HuH-7 (cell line): ENCODE data around the gene PCCB.
"Not testable (repeated sequence)": the region's sequence is repeated elsewhere in the genome, so short reads cannot be mapped to it uniquely, and the experiment has no call there.

Source experiments
- DNase-seq: peaks from one replicate; pipeline ENCODE4 v3.0.0; 2011; ENCODE audit warnings: low spot score

The PCCB gene

GRCh38 chr3:136263251-136263650 lies 13.1 kb downstream of the PCCB start:
- DNase-seq: no peak

GRCh38 chr3:136266468-136267125 lies 16.5 kb downstream of the PCCB start:
- not testable (repeated sequence) for DNase-seq

DNA sequence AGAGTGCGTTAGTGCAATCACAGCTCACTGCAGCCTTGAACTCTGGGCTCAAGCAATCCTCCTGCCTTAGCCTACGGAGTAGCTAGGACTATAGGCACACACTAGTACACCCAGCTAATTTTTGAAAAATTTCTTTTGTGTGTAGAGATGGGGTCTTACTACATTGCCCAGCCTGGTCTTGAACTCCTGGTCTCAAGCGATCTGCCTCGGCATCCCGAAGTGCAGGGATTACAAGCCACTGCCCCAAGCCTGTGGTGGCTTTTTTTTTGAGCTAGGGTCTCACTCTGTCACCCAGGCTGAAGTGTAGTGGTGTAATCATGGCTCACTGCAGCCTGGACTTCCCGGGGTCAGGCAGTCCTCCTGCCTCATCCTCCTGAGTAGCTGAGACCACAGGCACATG lies 17.1 kb downstream of the PCCB start:
- no peak for DNase-seq

GRCh38 chr3:136270179-136270578 lies 20.0 kb downstream of the PCCB start:
- no peak for DNase-seq

DNA sequence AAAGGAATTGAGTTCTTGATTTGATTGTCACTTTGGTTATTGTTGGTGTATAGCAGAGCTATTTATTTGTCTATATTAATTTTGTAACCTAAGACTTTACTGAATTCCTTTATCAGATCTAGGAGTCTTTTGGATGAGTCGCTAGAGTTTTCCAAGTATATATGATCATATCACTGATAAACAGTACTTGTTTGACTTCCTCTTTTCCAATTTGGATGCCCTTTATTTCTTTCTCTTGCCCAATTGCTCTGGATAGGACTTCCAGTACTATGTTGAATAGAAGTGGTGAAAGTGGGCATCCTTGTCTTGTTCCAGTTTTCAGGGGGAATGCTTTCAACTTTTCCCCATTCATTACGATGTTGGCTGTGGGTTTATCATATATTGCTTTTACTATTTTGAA lies 21.5 kb downstream of the PCCB start:
- DNase-seq: not testable (repeated sequence)

GRCh38 chr3:136276049-136276755 lies 26.1 kb downstream of the PCCB start:
- no peak for DNase-seq

GRCh38 chr3:136277115-136277514 lies 27.0 kb downstream of the PCCB start:
- DNase-seq: no peak

DNA sequence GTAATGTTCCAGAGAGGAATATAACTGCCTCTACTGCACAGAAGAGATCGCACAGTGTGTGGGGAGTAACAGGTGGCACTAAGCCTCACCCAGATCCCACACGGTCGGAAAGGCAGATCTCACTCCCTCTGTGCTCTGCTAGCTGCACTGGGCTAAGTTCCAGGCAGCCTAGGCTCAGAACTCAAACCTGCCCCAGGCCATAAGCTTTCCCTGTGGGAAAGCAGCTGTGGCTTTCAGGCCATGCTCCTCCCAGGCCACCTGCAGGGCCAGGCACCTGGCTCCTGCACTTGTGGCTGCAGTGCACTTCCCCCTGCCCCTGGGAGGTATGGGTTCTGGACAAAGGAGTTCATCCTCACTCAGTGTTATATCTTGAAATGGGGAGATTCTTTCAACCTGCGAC lies 27.5 kb downstream of the PCCB start:
- no peak for DNase-seq

DNA sequence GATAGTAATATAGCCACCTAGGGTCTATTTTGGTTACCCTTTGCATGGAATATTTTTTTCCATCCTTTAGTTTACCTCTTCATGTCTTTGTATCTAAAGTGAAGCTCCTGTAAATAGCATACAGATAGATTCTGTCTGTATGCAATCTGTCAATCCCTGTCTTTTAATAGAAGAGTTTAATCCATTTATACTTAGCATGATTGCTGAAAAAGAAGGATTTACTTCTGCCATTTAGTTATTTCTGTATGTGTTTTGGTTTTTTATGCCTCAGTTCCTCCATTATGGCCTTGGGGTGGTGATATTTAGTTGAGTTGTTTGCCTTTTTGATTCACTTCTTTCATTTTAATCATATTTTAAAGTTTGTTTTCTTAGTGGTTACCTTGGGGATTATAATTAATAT lies 29.0 kb downstream of the PCCB start:
- DNase-seq: no peak

GRCh38 chr3:136280961-136281360 lies 30.8 kb downstream of the PCCB start:
- no peak for DNase-seq

DNA sequence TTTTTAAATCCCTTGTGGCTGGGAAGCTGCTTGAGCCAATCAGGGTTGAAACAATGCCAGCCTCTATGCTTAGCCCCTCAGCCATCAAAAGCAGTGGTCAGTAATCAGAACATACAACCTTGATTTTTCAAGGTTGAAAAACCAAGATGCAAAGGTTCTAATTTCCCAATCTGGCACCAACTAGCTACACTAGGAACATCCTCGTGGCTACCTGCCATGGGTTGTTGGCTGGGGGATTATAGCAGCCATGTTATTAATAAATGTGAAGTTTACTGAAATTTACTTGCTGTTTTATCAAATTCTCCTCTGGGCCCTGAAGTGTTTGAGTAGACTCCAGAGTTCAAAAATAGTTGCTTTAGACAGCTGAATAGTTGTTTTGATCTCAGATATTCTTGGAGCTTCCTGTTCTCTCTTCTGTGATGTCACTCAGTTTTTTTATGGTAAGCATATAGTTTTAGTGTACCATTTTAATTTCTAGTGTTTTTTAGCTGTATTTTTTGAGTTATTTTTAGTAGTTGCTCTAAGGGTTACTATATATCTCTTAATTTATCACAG lies 31.9 kb downstream of the PCCB start:
- no peak for DNase-seq

DNA sequence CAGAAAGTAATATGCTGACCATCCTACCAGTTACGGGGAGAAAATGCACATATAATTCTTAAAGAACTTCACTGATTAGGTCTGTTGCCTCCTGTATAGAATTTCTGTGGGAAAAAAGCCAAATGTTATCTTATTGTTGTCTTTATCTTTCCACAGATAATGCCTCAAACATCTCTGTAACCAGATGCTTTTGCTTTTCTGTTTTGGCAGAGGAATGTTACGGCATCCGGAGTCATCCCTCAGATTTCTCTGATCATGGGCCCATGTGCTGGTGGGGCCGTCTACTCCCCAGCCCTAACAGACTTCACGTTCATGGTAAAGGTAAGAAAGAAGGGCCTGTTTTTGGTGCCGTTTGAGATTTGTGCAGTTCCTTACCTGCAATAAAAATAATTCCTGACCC lies 33.5 kb downstream of the PCCB start:
- DNase-seq: no peak

DNA sequence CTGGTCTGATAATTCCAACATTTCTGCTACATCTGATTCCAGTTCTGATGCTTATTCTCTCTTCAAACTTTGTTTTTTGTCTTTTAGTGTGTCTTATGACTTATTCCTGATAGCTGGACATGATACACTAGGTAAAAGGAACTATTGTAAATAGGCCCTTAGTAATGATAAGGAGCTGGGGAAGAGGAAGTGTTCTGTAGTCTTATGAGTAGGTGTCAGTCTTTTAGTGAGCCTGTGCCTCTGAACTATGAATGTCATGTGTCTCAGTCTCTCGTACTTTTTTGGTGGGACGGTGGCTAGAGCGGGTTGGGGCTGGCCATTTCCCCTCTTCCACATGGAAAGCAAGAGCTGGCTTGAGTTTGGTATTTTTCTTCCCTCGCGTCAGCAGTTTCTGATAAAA lies 41.2 kb downstream of the PCCB start:
- no peak for DNase-seq

- DNase-seq: no peak
These were observed 42.4 kb downstream of the PCCB start for GRCh38 chr3:136292500-136292899.

DNA sequence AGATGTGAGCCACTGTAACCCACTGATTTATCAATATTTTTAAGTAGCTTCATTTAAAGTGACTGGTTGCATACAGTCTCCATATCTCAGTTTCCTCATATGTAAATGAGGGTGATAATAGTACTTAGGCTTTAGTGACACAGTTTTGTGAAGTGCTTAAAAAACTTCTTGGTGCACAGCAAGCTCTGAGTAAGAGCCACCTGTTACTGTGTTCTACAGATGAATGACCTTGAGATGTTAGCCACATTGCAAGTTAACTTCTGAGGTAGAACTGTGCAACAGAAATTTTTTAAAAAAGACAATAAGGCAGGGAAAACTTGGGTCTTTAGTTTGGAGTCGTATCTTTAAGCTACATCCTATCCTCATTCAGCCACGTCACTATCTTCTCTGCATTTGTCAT lies 43.1 kb downstream of the PCCB start:
- no peak for DNase-seq

- DNase-seq: no peak
These were observed 44.0 kb downstream of the PCCB start for GRCh38 chr3:136294176-136294575.

GRCh38 chr3:136296960-136297359 lies 46.8 kb downstream of the PCCB start:
- no peak for DNase-seq

GRCh38 chr3:136297826-136298225 lies 47.7 kb downstream of the PCCB start:
- DNase-seq: no peak

DNA sequence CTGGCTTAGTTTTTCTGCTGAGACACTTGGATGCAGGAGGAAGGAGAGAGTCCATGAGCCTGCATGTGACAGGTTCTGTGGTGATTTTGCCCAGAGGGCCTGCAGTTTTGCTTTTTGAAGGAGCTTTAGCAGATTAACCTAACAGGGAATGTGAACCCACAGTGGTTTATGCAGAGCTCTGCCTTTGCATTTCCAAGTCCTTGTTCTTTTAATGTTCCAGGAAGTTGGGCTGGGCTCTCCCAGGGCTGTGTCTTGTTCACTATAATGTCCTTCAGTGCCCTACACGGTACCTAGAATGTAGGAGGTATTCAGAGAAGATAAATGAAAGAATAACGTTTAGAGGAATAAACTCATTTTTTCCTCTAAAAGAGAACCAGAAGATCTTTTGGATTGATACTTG lies 50.3 kb downstream of the PCCB start:
- no peak for DNase-seq

- DNase-seq: no peak
These were observed 55.7 kb downstream of the PCCB start for GRCh38 chr3:136305879-136306278.

DNA sequence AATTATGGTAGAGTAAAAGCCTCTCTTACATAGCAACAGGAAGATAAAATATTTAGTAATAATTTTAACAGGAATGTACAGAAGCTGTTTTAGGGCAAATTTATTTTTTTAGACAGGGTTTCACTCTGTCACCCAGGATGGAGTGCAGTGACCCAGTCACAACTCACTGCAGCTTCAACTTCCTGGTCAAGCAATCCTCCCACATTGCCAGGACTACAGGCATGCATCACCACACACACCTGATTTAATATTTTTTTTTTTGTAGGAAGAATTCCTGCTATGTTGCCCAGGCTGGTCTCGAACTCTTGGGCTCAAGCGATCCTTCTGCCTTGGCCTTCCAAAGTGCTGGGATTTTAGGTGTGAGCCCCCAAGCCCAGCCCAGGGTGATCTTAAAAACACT lies 61.1 kb downstream of the PCCB start:
- DNase-seq: no peak

GRCh38 chr3:136311968-136312367 lies 61.8 kb downstream of the PCCB start:
- no peak for DNase-seq

- DNase-seq: no peak
These were observed 76.2 kb downstream of the PCCB start for GRCh38 chr3:136326316-136326715.

- no peak for DNase-seq
These were observed 77.5 kb downstream of the PCCB start for GRCh38 chr3:136327671-136328070.
